Measurements from ENCODE around the gene OLFML1. TPM values are rescaled to one million over a fixed set of nuclear protein-coding genes. Genes with fewer than 3 reads are reported as not detected.

Gene OLFML1
- total RNA-seq, 2 donors from 2014 or later, result 2.8 to 4.5 TPM

DNA sequence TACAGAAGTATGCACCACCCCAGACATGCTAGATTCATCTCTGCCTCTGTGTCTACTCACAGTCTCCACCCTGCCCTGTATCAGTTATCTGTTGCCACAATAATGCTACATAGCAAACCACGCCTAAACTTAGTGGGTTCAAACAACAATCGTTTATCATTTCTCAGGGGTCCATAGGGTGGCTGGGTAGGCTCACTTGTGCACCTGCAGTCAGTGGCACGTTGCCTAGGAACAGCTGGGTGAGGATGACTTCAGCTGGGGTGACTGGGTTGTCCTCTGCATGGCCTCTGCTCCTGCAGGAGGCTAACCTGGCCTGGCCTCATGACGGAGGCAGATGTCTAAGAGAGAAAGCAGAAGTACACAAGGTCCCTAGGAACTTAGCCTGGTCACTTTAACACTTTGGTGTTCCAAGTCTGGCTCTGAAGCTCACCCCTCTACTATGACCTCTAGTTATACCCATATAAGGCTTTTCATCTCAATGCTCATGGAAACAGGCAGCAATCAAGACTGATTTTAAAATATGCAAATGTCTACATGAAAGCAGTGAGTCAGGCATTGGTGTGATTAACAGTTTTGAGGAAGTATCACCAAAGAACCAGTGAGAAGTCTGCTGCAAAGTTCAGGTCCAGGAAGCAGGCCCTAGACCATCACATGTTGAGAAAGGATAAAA is 10.7 kb downstream of the OLFML1 start:
- DNase-seq, result no peak

DNA sequence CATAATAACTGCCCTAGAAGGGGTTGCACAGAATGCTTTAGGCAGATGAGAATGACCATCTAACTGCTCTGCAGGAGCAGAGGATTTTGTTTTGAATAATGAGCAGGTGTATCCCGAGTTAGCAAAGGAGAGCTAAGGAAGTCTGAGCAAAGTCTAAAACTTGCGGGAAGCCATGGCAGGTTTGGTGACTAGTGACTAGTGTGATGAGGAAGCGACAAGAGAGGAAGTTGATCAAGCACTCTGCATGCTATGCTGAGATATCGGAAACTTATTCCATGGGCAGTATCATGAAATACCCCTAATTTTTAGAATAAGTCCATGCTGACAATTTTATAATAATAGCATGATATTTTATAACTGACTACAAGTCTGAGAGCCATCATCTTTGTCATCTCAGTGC is 12.9 kb downstream of the OLFML1 start:
- Histone ChIP-seq H3K9ac (ENCODE audit: low read depth in 2 of 2, low read length in 2 of 2) (no peak overlapping the region), H3K4me1 (no peaks in the 10 kb centered on the region), H3K36me3 (no peaks in the 10 kb centered on the region), H3K27ac (no peak overlapping the region), H3K9me3 (no peaks in the 10 kb centered on the region), H3K27me3 (no peaks in the 10 kb centered on the region), H3K4me3 (no peak overlapping the region)
- TF ChIP-seq, protein P1, sequence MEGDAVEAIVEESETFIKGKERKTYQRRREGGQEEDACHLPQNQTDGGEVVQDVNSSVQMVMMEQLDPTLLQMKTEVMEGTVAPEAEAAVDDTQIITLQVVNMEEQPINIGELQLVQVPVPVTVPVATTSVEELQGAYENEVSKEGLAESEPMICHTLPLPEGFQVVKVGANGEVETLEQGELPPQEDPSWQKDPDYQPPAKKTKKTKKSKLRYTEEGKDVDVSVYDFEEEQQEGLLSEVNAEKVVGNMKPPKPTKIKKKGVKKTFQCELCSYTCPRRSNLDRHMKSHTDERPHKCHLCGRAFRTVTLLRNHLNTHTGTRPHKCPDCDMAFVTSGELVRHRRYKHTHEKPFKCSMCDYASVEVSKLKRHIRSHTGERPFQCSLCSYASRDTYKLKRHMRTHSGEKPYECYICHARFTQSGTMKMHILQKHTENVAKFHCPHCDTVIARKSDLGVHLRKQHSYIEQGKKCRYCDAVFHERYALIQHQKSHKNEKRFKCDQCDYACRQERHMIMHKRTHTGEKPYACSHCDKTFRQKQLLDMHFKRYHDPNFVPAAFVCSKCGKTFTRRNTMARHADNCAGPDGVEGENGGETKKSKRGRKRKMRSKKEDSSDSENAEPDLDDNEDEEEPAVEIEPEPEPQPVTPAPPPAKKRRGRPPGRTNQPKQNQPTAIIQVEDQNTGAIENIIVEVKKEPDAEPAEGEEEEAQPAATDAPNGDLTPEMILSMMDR (IDR thresholded peaks at IDR 0.05), result no peak
- intact Hi-C loops (cut with DNase I), result no loop called here
- DNase-seq, result no peak

More for the DNA sequence above, 10.7 kb downstream of the OLFML1 start:
- Histone ChIP-seq H3K4me1 (no peaks in the 10 kb centered on the region), H3K36me3 (no peaks in the 10 kb centered on the region), H3K27ac (no peak overlapping the region), H3K9ac (ENCODE audit: low read depth in 2 of 2, low read length in 2 of 2) (no peak overlapping the region), H3K4me3 (no peak overlapping the region), H3K9me3 (no peaks in the 10 kb centered on the region), H3K27me3 (no peaks in the 10 kb centered on the region)
- intact Hi-C loops (cut with DNase I), result no loop called here
- TF ChIP-seq, protein P1 (IDR thresholded peaks at IDR 0.05), result no peak

DNA sequence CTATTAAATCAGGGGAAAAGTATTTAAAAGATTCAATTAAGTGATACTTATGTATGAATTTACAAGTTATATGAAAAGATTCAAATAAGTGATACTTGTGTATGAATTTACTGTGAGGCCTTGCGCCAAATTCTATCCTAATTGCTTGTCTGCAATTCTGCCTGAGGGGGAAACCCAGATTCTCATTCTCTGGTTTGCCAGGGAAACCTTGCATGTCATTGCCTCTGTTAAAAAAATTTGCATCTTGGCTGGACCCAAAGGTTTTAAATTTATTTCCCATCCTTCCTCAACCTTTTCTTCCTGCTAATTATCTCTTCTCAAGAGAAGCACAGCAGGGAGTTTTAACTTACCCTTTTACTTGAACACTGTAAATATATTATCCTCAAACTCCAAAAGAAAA is 13.8 kb downstream of the OLFML1 start:
- Histone ChIP-seq H3K4me1 (no peaks in the 10 kb centered on the region), H3K4me3 (no peak overlapping the region), H3K9me3 (no peaks in the 10 kb centered on the region), H3K9ac (ENCODE audit: low read depth in 2 of 2, low read length in 2 of 2) (no peak overlapping the region), H3K27ac (no peak overlapping the region), H3K36me3 (no peaks in the 10 kb centered on the region), H3K27me3 (no peaks in the 10 kb centered on the region)
- intact Hi-C loops (cut with DNase I), result no loop called here
- TF ChIP-seq, protein P1 (IDR thresholded peaks at IDR 0.05), result no peak
- no peak for DNase-seq

DNA sequence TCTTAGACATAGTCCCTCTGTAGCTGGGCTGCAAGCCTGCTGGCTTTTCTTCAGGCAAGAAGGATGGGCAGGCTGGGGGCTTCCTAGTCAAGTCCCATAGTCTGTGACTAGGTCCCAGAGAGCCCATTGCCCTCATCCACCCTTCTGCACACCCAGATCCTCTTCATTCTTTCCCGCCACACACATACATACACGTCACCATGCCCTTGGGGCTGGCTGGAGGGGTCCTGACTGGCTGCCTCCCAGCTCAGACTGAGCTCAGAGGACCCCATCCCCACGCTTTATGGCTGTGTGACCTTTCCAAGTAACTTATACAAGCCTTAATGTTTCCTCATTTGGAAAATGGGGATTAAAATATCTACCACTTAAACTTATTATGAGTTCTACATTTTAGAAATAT is 14.9 kb downstream of the OLFML1 start:
- intact Hi-C loops (cut with DNase I), result no loop called here
- no peaks in the 10 kb centered on the region for H3K36me3 ChIP-seq
- TF ChIP-seq, protein P1 (IDR thresholded peaks at IDR 0.05), result no peak
- H3K9ac ChIP-seq (ENCODE audit: low read depth in 2 of 2, low read length in 2 of 2), result no peak overlapping the region
- no peaks in the 10 kb centered on the region for H3K27me3 ChIP-seq
- H3K4me1 ChIP-seq, result no peaks in the 10 kb centered on the region
- H3K27ac ChIP-seq, result no peak overlapping the region
- no peak for DNase-seq
- no peaks in the 10 kb centered on the region for H3K9me3 ChIP-seq
- H3K4me3 ChIP-seq, result no peak overlapping the region

DNA sequence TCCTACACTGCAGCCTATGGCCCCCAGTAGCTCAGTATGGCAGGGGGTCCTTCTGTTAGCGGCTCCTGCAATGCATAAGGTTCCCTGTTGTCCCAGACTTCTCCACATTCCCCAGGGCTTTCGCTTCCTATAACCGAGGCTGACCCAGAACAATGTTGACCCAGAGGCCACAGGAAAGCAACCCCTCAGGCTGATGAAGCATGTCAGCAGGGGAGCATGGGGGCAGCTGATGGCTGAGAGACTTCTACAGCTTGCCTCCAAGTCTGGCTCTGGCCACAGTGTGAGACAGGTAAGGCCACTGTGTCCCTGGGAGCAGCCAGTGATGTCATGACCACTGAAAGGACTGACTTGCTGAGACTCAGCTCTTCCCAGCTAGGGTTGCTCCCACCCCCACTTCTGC is 15.9 kb downstream of the OLFML1 start:
- Histone ChIP-seq H3K9me3 (no peaks in the 10 kb centered on the region), H3K4me1 (no peaks in the 10 kb centered on the region), H3K27ac (no peak overlapping the region), H3K27me3 (no peaks in the 10 kb centered on the region), H3K9ac (ENCODE audit: low read depth in 2 of 2, low read length in 2 of 2) (no peak overlapping the region), H3K36me3 (no peaks in the 10 kb centered on the region), H3K4me3 (no peak overlapping the region)
- TF ChIP-seq, protein P1 (IDR thresholded peaks at IDR 0.05), result no peak
- intact Hi-C loops (cut with DNase I), result no loop called here
- no peak for DNase-seq
